Inflammatory macrophage treated with lipopolysaccharide for 1 hour (primary cell): ENCODE results near the gene TAS1R3.

Experiments
- DNase-seq, 2 donors: peaks; one replicate each; pipeline ENCODE4 v3.0.0-alpha.2; 2020 to 2022

Gene TAS1R3

DNA sequence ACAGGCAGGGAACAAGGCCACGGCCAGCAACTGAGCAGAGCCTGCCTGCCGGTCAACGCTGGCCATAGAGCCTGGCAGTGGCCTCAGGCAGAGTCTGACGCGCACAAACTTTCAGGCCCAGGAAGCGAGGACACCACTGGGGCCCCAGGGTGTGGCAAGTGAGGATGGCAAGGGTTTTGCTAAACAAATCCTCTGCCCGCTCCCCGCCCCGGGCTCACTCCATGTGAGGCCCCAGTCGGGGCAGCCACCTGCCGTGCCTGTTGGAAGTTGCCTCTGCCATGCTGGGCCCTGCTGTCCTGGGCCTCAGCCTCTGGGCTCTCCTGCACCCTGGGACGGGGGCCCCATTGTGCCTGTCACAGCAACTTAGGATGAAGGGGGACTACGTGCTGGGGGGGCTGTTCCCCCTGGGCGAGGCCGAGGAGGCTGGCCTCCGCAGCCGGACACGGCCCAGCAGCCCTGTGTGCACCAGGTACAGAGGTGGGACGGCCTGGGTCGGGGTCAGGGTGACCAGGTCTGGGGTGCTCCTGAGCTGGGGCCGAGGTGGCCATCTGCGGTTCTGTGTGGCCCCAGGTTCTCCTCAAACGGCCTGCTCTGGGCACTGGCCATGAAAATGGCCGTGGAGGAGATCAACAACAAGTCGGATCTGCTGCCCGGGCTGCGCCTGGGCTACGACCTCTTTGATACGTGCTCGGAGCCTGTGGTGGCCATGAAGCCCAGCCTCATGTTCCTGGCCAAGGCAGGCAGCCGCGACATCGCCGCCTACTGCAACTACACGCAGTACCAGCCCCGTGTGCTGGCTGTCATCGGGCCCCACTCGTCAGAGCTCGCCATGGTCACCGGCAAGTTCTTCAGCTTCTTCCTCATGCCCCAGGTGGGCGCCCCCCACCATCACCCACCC lies at the start of gene TAS1R3:
TAS1R3 (plus strand) TSS at position 213 of the 898 bp plus-strand sequence; CDS start at position 279, 66 bp downstream.
- DNase-seq, result no peak

DNA sequence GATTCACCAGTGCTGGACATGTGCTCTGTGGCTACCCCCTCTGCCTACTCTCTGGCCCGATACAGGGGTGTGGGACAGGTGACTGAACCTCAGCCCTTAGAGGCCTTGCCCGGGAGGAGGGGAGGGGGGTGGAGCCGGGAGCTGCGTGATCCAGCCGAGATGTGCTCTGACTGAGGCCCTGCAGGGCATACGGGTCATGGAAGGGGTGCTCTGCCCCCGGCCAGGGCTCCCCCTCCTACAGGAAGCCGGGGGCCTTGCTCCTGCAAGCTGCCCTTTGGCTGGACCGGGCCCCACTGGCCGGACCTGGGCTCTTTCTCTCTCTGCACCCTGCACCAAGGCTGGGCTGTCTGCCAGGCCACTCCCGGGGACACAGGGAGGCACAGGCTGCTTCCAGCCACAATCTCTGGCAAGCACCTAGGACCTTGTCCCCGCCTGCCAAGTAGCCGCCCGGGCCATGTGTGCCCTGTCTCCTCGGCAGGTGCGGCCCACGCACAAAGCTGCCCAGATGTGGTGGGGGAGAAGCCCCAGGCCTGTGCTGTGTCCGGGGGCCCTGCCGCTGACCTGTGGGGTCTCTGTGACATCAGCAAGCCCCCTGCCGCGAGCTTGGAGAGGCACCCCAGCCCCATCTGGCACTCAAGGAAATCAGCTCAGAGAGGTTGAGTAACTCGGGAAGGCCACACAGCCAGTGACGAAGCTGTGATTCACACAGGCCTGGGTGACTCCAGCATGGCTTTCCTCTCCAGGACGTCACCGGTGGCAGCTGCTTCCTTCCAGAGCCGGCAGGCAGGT lies 49.4 kb upstream of the TAS1R3 start:
- peak; percentile 32 to 47 for DNase-seq

DNA sequence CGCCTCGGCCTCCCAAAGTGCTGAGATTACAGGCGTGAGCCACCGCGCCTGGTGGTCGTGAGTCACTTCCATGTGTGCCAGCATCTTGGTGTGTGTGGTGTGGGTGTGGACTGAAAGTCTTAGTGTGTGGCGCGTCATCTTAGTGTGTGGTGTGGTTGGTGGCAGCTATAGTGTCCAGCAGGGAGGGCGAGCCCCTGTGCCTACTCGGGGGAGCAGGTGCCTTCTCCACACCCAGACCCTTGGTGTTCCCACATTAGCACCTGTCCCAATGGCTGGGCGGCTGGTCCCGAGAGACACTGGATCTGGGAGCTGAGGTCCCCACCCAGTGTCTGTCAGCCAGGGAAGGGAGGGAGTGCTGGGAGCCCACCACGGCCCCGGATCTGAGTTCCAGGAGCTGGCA lies 48.1 kb upstream of the TAS1R3 start:
- DNase-seq, result peak in 1 of 2 donors; percentile 19

DNA sequence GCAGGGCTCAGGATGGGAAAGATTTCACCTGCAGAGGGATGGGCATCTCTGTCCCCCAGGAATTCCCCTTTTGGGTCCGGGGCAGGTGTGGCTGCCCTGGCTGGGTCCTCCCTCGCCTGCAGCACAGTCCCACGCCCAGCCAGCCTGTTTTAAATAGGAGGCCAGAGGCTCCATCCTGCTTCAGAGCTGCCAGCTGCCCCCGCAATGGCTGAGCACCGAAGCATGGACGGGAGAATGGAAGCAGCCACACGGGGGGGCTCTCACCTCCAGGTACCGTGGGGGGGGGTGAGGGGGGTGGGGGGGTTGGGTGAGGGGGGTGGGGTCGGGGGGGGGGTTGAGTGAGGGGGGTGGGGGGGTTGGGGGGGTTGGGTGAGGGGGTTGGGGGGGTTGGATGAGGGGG lies 47.3 kb upstream of the TAS1R3 start:
- no peak for DNase-seq

DNA sequence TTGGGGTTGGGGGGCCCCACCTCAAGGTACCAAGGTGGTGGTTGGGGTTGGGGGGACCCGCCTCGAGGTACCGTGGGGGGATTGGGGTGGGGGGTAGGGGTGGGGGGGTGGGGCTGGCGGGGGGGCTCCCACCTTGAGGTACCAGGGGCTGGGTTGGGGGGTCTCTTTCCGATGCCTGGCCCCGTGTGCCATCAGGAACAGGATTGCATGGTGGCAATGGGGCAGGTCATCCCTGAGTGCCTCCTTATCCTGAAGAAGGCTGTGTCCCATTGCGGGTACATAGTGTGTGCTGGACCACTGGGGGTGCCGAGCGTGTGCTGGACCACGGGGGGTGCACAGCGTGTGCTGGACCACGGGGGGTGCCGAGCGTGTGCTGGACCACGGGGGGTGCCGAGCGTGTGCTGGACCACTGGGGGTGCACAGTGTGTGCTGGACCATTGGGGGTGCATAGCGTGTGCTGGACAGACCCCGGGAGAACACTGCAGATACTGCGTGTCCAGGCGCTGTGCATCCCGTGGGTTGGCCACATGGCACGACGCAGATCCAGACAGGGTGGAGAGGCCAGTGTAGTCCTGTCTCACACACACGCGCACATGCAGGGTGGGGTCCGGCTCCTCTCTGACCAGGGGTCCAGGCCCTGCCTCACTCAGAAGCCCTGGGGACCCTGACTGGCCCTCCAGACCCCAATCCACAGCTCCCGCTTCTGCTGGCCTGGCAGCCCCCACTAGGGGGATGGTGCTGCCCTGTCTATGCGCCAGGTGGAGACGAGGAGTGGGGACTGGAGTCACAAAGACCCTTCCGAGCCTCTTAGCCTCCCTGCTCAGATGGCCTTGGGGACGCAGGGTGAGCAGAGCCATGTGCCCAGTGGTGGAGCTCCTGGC lies 46.6 kb upstream of the TAS1R3 start:
- DNase-seq, result no peak

DNA sequence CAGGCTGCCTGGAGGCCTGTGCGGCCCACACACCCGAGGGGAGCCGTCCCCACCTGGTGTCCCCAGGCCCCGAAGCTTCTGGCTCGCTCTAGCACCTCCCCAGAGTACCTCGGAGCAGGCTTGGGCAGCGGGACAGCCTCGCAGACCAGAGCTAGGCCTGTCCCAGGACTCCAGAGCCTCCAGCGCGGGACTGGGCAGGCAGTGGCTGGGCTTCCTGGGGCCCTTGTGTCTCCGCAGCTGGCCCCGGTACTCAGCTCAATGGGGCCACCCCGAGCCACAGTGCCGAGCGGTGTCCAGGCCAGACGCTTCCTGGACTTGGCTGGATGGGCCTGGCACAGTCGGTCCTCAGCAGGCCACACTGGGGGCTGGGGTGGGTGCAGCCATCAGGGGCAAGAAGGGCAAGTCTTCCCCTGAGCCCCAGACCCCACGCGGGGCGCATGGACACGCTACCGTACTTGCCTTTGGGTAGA lies 45.9 kb upstream of the TAS1R3 start:
- no peak for DNase-seq

DNA sequence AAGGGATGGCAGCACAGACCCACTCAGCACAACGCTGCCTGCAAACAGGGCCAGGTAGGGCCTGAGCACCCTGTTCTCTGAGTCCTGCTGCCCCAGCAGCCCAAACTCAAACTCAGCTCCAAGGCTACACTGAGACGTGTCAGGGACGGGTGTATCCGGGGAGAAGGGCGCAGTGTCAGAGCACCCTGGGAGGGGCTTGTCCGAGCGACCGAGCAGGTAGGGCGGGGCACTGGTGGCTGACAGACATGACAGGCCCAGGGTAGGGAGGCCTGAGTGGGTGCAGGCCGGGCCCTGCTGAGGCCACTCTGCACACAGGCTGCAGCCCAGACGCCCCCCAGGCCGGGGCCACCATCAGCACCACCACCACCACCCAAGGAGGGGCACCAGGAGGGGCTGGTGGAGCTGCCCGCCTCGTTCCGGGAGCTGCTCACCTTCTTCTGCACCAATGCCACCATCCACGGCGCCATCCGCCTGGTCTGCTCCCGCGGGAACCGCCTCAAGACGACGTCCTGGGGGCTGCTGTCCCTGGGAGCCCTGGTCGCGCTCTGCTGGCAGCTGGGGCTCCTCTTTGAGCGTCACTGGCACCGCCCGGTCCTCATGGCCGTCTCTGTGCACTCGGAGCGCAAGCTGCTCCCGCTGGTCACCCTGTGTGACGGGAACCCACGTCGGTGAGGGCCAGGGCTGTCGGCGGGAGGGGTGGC lies 45.3 kb upstream of the TAS1R3 start:
- DNase-seq, result no peak

DNA sequence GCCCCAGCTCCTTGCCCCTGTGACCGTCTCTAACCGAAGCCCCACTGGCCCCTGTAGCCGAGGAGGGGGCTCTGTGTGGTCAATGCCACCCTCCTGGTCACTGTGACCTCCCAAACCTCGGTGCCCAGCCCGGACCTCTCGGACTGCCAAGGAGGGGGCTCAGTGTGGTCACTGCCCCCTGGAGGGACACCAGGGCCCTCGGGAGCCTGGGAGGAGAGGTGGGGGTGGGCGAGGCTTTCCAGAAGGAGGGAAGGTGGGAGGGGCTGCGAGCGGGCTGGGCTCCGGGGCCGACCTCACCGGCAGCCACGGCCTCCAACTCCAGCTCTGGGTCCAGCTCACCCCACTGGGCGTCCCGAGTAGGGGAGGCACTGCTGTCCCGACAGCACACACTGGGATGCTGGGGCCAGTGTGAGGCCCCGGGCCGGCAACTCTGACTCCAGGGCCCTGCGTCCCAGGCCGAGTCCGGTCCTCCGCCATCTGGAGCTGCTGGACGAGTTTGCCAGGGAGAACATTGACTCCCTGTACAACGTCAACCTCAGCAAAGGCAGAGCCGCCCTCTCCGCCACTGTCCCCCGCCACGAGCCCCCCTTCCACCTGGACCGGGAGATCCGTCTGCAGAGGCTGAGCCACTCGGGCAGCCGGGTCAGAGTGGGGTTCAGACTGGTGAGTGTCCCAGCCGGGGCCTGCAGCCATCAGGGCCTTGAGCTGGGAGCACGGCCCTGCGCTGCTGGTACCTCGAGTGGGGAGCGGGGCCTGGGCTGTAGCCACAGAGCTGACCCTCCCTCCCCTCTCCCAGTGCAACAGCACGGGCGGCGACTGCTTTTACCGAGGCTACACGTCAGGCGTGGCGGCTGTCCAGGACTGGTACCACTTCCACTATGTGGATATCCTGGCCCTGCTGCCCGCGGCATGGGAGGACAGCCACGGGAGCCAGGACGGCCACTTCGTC lies 44.5 kb upstream of the TAS1R3 start:
- no peak for DNase-seq

DNA sequence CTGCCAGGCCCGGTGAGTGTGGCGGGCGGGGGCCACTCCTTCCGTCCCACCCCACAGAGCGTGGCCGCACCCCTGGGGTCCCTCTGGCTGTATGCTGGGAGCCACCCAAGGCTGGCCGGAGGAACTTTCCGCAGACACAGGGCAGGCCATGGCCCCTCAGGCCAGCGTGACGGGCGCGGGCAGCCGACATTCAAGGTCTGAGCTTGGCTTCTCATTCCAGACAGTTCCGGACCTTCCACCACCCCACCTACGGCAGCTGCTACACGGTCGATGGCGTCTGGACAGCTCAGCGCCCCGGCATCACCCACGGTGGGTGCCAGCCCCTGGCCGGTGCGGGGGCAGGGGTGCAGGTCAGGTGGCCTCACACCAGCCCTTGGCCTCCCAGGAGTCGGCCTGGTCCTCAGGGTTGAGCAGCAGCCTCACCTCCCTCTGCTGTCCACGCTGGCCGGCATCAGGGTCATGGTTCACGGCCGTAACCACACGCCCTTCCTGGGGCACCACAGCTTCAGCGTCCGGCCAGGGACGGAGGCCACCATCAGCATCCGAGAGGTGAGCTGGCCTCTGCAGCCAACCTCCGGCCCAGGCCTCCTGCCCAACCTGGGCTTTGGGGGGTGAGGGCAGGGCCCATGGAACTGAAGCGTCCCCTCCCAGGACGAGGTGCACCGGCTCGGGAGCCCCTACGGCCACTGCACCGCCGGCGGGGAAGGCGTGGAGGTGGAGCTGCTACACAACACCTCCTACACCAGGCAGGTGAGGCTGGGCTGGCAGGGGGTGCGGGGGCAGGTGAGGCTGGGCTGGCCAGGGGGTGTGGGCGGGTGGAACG lies 43.6 kb upstream of the TAS1R3 start:
- no peak for DNase-seq

DNA sequence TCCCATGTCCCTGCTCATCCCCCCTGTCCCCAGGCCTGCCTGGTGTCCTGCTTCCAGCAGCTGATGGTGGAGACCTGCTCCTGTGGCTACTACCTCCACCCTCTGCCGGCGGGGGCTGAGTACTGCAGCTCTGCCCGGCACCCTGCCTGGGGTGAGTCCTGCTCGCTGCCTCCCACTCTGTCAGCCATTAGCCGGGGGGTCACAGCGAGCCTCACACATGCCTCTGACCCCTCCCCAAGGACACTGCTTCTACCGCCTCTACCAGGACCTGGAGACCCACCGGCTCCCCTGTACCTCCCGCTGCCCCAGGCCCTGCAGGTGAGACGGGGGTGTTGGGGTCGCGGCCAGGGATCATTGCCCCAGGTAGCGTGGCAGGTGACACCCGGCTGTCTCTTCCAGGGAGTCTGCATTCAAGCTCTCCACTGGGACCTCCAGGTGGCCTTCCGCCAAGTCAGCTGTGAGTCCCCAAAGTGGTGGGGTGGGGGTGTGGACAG lies 40.8 kb upstream of the TAS1R3 start:
- peak in 1 of 2 donors; percentile 83 for DNase-seq

DNA sequence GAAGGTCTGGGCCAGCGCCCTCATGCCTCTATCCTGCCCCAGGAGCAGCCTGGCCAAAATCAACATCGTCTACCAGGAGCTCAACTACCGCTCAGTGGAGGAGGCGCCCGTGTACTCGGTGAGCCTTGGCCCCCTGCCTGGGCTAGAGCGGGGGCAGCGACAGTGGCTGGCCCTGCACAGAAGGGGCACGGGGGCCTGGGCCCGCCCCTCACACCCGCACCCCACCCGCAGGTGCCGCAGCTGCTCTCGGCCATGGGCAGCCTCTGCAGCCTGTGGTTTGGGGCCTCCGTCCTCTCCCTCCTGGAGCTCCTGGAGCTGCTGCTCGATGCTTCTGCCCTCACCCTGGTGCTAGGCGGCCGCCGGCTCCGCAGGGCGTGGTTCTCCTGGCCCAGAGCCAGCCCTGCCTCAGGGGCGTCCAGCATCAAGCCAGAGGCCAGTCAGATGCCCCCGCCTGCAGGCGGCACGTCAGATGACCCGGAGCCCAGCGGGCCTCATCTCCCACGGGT lies 40.0 kb upstream of the TAS1R3 start:
- no peak for DNase-seq

DNA sequence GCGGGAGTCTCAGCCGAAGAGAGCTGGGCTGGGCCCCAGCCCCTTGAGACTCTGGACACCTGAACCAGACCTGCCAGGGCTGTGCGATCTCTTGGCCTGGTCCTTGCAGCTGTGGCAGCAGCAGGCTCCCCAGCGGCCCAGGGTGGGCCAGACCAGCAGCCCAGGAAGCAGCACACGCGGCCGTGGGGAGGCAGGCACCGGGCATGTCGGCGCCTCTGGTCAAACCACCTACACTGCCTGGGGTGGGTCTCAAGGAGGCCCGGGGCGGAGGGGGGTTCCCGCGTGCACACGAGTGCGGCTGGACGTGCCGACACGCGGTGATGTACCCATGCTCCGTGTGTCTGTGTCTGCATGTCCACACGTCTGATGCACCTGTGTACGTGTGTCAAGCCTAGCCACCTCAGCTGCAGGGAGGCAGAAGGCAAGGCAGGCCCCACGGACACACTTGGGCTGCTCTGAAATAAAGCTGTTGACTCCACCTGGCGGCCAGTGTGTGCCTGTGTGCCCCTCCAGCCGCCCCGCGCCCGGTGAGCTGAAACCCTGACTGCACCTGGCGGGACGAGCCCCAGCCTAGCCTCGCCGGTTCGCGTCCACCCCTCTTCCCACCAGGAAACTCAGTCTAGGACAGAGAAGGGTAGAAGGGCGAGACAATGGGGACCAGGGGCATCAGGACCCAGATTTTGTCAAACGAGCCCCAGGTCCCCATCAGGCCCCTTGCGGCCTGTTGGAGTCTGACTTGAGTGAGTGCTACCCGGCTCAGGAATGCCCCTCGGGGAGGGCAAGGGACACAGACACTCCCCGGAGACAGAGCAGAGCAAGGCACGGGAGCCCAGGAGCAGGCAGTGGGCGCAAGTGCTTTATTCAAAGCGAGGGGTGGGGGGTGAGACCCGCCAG lies 39.3 kb upstream of the TAS1R3 start:
- no peak for DNase-seq

DNA sequence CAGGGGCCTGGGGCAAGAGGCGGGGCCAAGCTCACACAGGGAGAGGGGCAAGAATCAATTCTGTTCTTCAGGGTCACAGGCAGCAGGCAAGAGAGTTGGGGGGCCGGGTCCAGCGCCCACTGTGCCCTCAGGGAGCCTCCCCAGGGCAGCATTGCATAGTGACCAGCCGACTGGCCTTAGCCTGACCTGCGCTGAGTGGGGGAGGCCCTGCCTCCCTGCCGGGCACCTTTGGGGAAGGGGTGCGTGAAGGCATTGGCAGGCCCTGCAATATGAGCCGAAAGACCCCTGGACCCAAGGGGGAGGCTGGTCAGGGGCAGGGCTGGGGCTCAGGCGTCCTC lies 38.7 kb upstream of the TAS1R3 start:
- DNase-seq, result no peak

DNA sequence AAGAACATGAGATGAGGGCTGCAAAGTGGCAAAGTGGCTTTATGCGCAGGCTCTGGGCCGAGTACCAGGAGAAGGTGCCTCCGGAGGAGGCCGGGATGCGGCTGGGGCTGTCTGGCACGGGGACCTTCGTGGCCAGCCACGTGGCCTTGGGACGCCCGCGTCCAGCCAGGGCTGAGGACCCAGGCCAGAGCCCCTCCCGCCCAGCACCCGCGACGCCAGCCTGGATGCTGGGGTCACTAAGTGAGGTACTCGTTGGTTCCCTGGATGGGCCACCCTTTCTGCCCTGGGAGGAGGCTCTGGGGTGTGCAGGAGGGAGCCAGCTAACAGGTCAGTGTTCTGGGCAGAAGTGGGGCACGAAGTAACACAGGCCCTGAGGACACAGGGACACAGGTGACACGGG lies 38.2 kb upstream of the TAS1R3 start:
- DNase-seq, result no peak

DNA sequence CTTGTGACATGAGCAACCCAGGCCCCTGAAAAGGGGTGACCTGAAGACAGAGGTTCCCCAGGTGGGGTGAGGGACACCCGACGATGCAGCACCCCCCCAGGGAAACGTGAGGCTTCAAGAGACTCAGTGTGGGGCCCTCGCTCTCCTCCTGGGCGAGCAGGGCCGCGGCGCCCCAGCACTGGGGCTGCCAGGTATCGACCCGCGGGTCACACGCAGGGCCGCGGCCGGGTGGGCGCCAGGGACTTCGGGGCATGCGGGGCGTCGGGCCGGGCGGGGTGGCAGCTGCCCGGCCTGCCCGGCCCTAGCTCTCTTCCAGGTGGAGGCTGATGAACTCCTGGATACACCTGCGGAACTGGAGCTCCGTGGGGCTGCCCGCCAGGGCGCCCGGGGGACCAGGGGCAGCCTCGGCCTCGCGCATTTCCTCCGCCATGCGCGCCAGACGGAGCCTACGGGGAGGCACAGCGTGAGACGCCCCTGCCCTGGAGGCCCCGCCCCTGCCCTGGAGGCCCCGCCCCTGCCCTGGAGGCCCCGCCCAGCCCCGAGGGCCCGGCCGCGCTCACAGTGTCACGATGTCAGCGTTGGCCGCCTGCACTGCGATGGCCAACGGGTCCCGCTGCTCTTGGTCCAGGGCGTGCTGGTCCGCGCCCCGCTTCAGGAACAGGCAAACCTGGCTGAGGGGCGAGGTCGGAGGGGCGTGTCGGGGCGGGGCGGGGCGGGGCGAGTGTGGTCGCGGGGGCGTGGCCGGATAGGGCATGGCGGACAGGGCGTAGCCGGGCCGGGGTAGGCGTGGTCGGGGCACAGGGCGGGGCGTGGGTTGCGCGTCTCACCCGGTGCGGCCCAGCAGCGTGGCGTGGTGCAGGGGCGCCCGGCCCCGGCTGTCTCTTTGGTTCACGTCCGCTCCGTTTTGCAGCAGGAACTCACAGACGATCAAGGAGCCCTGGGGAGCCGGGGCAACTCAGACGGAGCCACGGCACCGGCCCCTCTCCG lies 37.5 kb upstream of the TAS1R3 start:
- no peak for DNase-seq

DNA sequence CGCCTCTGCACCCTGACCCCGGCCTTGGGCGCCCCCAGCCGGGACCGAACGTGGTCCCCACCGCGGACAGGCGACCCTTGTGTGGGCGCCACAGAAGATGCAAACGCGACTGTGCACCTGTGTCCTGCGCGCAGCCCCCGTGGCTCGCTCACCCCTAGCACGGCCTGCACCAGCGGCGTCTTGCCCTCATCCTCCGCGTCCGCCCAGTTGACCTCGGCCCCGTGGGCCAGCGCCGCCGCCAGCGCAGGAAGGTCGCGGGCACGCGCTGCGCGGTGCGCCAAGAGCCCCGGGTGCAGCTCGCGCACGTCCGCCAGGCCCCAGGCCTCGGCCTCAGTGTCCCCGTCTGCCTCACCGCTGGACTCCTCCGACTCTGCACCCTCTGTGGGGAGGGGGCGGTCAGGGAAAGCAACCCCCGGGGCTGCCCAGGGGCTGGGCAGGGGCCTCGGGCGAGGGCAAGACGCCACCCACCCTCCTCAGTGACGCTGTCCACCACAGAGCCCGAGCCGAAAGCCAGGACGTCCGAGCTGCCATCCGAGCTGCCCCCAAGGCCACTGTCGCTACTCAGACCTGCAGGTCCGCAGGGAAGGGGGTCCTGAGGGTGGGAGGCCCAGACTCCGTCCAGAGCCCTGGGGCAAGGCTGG lies 36.7 kb upstream of the TAS1R3 start:
- no peak for DNase-seq
